Naive B cell (primary cell): ENCODE results near the gene AGBL4. TPM values are rescaled to one million over a fixed set of nuclear protein-coding genes. Genes with fewer than 3 reads are reported as not detected.
A peak's percentile ranks its signal among the peaks of the same experiment; 100 is the strongest.

Source experiments
- ATAC-seq, 2 donors: fragments of 150-1000 bp; cut with Tn5 transposase; 2 replicates each; pipeline ENCODE4 v1.10.0; 2021; ENCODE audit warnings: low read depth in 2 of 2, mild to moderate bottlenecking in 2 of 2, moderate library complexity in 2 of 2
- DNase-seq: peaks from one replicate; pipeline ENCODE4 v3.0.0; 2022
- H3K27ac Mint-ChIP-seq, 6 donors: one replicate each; pipeline ENCODE4 v1.8.0; 2020 to 2022; ENCODE audit warnings: mild to moderate bottlenecking in 6 of 6, mixed read lengths in 6 of 6, moderate library complexity in 5 of 6, inconsistent platforms in 2 of 6
- H3K27me3 Mint-ChIP-seq, 3 donors: one replicate each; pipeline ENCODE4 v1.8.0; 2021 to 2022; ENCODE audit warnings: mixed read lengths in 3 of 3, mild to moderate bottlenecking in 1 of 3
- H3K36me3 Mint-ChIP-seq, 2 donors: one replicate each; pipeline ENCODE4 v1.8.0; 2020 to 2022; ENCODE audit warnings: mixed read lengths in 2 of 2, inconsistent platforms in 1 of 2, mild to moderate bottlenecking in 1 of 2
- H3K4me1 Mint-ChIP-seq, 3 donors: one replicate each; pipeline ENCODE4 v1.8.0; 2020 to 2022; ENCODE audit warnings: mixed read lengths in 3 of 3, inconsistent platforms in 1 of 3, mild to moderate bottlenecking in 1 of 3, moderate library complexity in 1 of 3
- H3K4me3 Mint-ChIP-seq, 8 donors: one replicate each; pipeline ENCODE4 v1.8.0; 2020 to 2022; ENCODE audit warnings: mild to moderate bottlenecking in 8 of 8, mixed read lengths in 8 of 8, moderate library complexity in 8 of 8, inconsistent platforms in 2 of 8
- H3K9me3 Mint-ChIP-seq, 7 donors: one replicate each; pipeline ENCODE4 v1.8.0; 2020 to 2022; ENCODE audit warnings: mixed read lengths in 7 of 7, mild to moderate bottlenecking in 5 of 7, inconsistent platforms in 2 of 7, moderate library complexity in 1 of 7
- polyA plus RNA-seq, 6 donors: library from polyadenylated mRNA; unstranded; fragments of 300-500 nt; fragmentation: Illumina TruSeq; gene quantifications; one replicate each; pipeline ENCODE4 v1.2.3, GENCODE V29; 2021; ENCODE audit warnings: low read depth in 6 of 6

AGBL4 gene
- polyA plus RNA-seq, 6 donors from 2014 or later: 0.18 to 0.32 (median 0.20) TPM; not detected in 3

- no peak for ATAC-seq
Measured at GRCh38 chr1:49627781-49628180, 396.0 kb downstream of the AGBL4 start.

DNA sequence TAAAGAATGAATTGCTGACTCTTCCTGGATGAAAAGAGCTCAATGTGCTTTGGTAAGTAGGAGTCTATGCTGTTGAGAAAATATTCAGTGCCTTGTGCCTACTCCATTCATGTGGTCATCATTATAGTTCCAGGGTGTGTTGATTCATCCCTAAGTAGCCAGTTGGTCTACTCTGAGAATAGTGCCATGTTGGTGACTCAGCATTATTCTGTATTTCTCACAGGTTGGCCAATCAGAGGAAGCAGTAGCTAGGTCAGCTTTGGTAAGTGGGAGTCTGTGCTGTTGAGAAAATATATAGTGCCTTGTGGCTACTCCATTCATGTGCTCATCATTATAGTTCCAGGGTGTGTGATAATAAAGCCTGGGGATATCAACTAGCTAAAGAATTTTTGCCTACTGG is 397.3 kb downstream of the AGBL4 start:
- H3K36me3 Mint-ChIP-seq: no peaks in the 10 kb centered on the region
- no peaks in the 10 kb centered on the region for H3K4me1 Mint-ChIP-seq
- ATAC-seq (no peak), DNase-seq (no peak)
- no peak overlapping the region for H3K4me3 Mint-ChIP-seq
- H3K27ac Mint-ChIP-seq: no peak overlapping the region
- H3K9me3 Mint-ChIP-seq: peaks cover 0 to 8% (median 5%) of the 10 kb centered on the region in 7 donors
- H3K27me3 Mint-ChIP-seq: no peaks in the 10 kb centered on the region

More at GRCh38 chr1:49627781-49628180, 396.0 kb downstream of the AGBL4 start:
- Mint-ChIP-seq H3K4me3 (no peak overlapping the region), H3K9me3 (peaks cover 0 to 7% (median 3%) of the 10 kb centered on the region in 7 donors), H3K27me3 (no peaks in the 10 kb centered on the region), H3K27ac (no peak overlapping the region), H3K4me1 (no peaks in the 10 kb centered on the region), H3K36me3 (no peaks in the 10 kb centered on the region)
- DNase-seq: no peak

GRCh38 chr1:49622877-49623276 is 400.9 kb downstream of the AGBL4 start:
- peaks cover 0 to 20% (median 9%) of the 10 kb centered on the region in 7 donors for H3K9me3 Mint-ChIP-seq
- no peak for DNase-seq
- no peaks in the 10 kb centered on the region for H3K36me3 Mint-ChIP-seq
- no peaks in the 10 kb centered on the region for H3K4me1 Mint-ChIP-seq
- ATAC-seq: no peak
- H3K27me3 Mint-ChIP-seq: no peaks in the 10 kb centered on the region
- H3K27ac Mint-ChIP-seq: no peak overlapping the region
- no peak overlapping the region for H3K4me3 Mint-ChIP-seq

DNA sequence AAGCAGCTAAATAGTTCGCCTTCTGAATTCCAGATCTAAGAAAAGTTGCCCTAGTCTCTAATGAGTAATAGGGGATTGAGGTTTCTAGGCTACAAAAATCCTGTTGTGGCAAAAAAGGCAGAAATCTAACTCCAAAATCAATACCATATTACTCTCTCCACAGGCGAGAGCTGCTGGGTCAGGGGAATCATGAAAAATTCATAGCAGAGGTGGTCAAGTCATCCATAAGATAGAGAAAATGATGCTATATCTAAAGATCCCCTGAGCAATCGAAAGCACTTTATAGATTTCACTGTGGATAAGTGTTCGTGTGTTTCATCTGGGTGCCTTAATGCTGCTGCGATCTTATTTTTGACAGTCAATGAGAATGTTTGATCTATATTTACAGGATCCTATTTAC is 417.7 kb downstream of the AGBL4 start:
- H3K4me3 Mint-ChIP-seq: no peak overlapping the region
- peaks cover 2 to 13% (median 8%) of the 10 kb centered on the region in 7 donors for H3K9me3 Mint-ChIP-seq
- no peak overlapping the region for H3K27ac Mint-ChIP-seq
- ATAC-seq: no peak
- no peaks in the 10 kb centered on the region for H3K4me1 Mint-ChIP-seq
- no peaks in the 10 kb centered on the region for H3K36me3 Mint-ChIP-seq
- no peak for DNase-seq
- H3K27me3 Mint-ChIP-seq: peaks cover 0 to 3% (median 0%) of the 10 kb centered on the region in 3 donors

DNA sequence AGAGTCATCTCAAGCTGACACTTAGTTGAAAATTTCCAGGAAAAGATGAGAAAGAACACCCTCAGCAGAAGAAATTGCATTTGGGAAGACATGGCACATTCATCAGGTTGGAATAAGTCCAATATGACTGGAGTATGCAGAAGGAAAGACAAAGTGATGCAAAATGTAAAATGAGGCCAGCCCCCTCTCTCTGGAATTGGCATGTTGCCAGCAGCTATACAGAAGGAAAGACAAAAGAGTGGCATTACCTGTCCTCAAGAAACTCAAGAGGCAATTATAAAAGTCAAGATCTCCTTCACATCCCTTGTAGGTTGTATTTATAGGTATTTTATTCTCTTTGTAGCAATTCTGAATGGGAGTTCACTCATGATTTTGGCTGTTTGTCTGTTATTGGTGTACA is 426.3 kb downstream of the AGBL4 start:
- H3K27ac Mint-ChIP-seq: no peak overlapping the region
- H3K4me1 Mint-ChIP-seq: no peaks in the 10 kb centered on the region
- no peak for DNase-seq
- H3K9me3 Mint-ChIP-seq: peaks cover 5 to 21% (median 16%) of the 10 kb centered on the region in 7 donors
- no peak for ATAC-seq
- no peaks in the 10 kb centered on the region for H3K36me3 Mint-ChIP-seq
- peaks cover 0 to 3% (median 0%) of the 10 kb centered on the region in 3 donors for H3K27me3 Mint-ChIP-seq
- no peak overlapping the region for H3K4me3 Mint-ChIP-seq

GRCh38 chr1:49576327-49576901 is 447.3 kb downstream of the AGBL4 start:
- Mint-ChIP-seq H3K27ac (no peak overlapping the region), H3K27me3 (no peaks in the 10 kb centered on the region), H3K36me3 (peaks cover 0 to 3% of the 10 kb centered on the region in 2 donors), H3K9me3 (peaks cover 17 to 42% (median 23%) of the 10 kb centered on the region in 7 donors), H3K4me1 (no peaks in the 10 kb centered on the region), H3K4me3 (no peak overlapping the region)
- ATAC-seq (no peak), DNase-seq (no peak)

- H3K27ac Mint-ChIP-seq: no peak overlapping the region
- H3K36me3 Mint-ChIP-seq: no peaks in the 10 kb centered on the region
- ATAC-seq (no peak), DNase-seq (no peak)
- no peaks in the 10 kb centered on the region for H3K27me3 Mint-ChIP-seq
- H3K4me1 Mint-ChIP-seq: no peaks in the 10 kb centered on the region
- peaks cover 2 to 30% (median 7%) of the 10 kb centered on the region in 7 donors for H3K9me3 Mint-ChIP-seq
- H3K4me3 Mint-ChIP-seq: no peak overlapping the region
Measured at GRCh38 chr1:49556676-49557234, 467.0 kb downstream of the AGBL4 start.

GRCh38 chr1:49552101-49552500 is 471.7 kb downstream of the AGBL4 start:
- Mint-ChIP-seq H3K9me3 (peaks cover 0 to 22% (median 10%) of the 10 kb centered on the region in 7 donors), H3K36me3 (no peaks in the 10 kb centered on the region), H3K27ac (peak overlapping the region in 1 of 6 donors; percentile 84), H3K27me3 (no peaks in the 10 kb centered on the region), H3K4me3 (no peak overlapping the region), H3K4me1 (no peaks in the 10 kb centered on the region)
- ATAC-seq (no peak), DNase-seq (no peak)

GRCh38 chr1:49544615-49545014 is 479.1 kb downstream of the AGBL4 start:
- Mint-ChIP-seq H3K9me3 (peaks cover 3 to 30% (median 6%) of the 10 kb centered on the region in 7 donors), H3K4me3 (no peak overlapping the region), H3K36me3 (no peaks in the 10 kb centered on the region), H3K4me1 (no peaks in the 10 kb centered on the region), H3K27ac (no peak overlapping the region), H3K27me3 (no peaks in the 10 kb centered on the region)
- no peak for DNase-seq
- no peak for ATAC-seq

GRCh38 chr1:49541096-49541752 is 482.5 kb downstream of the AGBL4 start:
- no peaks in the 10 kb centered on the region for H3K4me1 Mint-ChIP-seq
- H3K4me3 Mint-ChIP-seq: no peak overlapping the region
- no peaks in the 10 kb centered on the region for H3K36me3 Mint-ChIP-seq
- no peaks in the 10 kb centered on the region for H3K27me3 Mint-ChIP-seq
- no peak overlapping the region for H3K27ac Mint-ChIP-seq
- H3K9me3 Mint-ChIP-seq: peaks cover 0 to 30% (median 6%) of the 10 kb centered on the region in 7 donors
- ATAC-seq: no peak
- DNase-seq: no peak

GRCh38 chr1:49527606-49528305 is 496.0 kb downstream of the AGBL4 start:
- peaks cover 0 to 3% (median 0%) of the 10 kb centered on the region in 3 donors for H3K27me3 Mint-ChIP-seq
- peaks cover 0 to 4% (median 0%) of the 10 kb centered on the region in 7 donors for H3K9me3 Mint-ChIP-seq
- no peaks in the 10 kb centered on the region for H3K36me3 Mint-ChIP-seq
- no peak for ATAC-seq
- H3K4me1 Mint-ChIP-seq: no peaks in the 10 kb centered on the region
- DNase-seq: no peak
- H3K4me3 Mint-ChIP-seq: no peak overlapping the region
- no peak overlapping the region for H3K27ac Mint-ChIP-seq

GRCh38 chr1:49526672-49527071 is 497.1 kb downstream of the AGBL4 start:
- H3K4me1 Mint-ChIP-seq: no peaks in the 10 kb centered on the region
- H3K4me3 Mint-ChIP-seq: no peak overlapping the region
- ATAC-seq (no peak), DNase-seq (no peak)
- peaks cover 0 to 4% (median 0%) of the 10 kb centered on the region in 7 donors for H3K9me3 Mint-ChIP-seq
- peaks cover 0 to 3% (median 0%) of the 10 kb centered on the region in 3 donors for H3K27me3 Mint-ChIP-seq
- no peak overlapping the region for H3K27ac Mint-ChIP-seq
- no peaks in the 10 kb centered on the region for H3K36me3 Mint-ChIP-seq

DNA sequence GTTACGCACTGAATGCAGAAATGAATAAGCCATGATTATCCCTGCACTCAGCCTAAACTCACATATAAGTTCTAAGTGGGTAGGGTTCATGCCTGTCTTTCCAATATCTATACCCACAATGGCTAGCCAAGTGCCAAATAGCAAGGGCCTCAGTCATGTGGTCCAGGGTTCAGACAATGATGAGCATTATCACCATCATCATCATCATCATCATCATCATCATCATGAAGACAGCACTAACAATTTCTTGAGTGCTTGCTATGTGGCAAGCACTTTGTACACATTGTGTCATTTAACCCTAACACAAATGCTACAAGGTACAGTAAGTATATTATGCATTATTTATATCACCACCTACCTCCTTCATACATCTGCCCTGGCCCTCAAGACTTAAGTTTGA is 500.0 kb downstream of the AGBL4 start:
- no peak for DNase-seq
- no peak overlapping the region for H3K27ac Mint-ChIP-seq
- no peak overlapping the region for H3K4me3 Mint-ChIP-seq
- no peaks in the 10 kb centered on the region for H3K4me1 Mint-ChIP-seq
- peaks cover 0 to 3% (median 0%) of the 10 kb centered on the region in 3 donors for H3K27me3 Mint-ChIP-seq
- H3K9me3 Mint-ChIP-seq: peaks cover 0 to under 1% (median 0%) of the 10 kb centered on the region in 7 donors
- H3K36me3 Mint-ChIP-seq: no peaks in the 10 kb centered on the region
- no peak for ATAC-seq
